ENCODE measurements around the gene BOC. TPM values are rescaled to one million over a fixed set of nuclear protein-coding genes. Genes with fewer than 3 reads are reported as not detected.

Gene BOC
- total and polyA plus RNA-seq, 2 of the 13 experiments (the other 11 are each of a cell fraction or from before 2014, with no cell fraction given): 0.04 TPM; not detected in 1

GRCh38 chr3:113247675-113248458 lies 36.5 kb downstream of the BOC start:
- FAIRE-seq (no peak), ATAC-seq (no peak), DNase-seq (ENCODE audit: low spot score) (no peak)
- WGBS (ENCODE audit: low lambda C conversion rate): 0% methylated on average over 7 of the region's 7 CpGs
- BruUV-seq (replicated peaks): no TSS peak
- H3K9ac ChIP-seq (ENCODE audit: insufficient read depth, low read depth, low read length): no peak overlapping the region
- no peak overlapping the region for H2AFZ ChIP-seq (ENCODE audit: low read length)
- no peak overlapping the region for H3K27ac ChIP-seq (ENCODE audit: extremely low read length, insufficient read depth, low read length)
- H3K27me3 ChIP-seq (ENCODE audit: control insufficient read depth in 1 of 2, insufficient read depth in 2 of 2, low read length in 2 of 2): peaks cover 4 to 21% of the 10 kb centered on the region in 2 experiments; a peak in 4 of 5 replicates
- in situ Hi-C loops (cut with HindIII; ENCODE audit: extremely low pct_ligation_motif_present, low pct_unique_long_range_greater_than_20kb): no loop called here
- CTCF ChIA-PET (ENCODE audit: low intra/inter-chr PET ratio, low total read pairs): no interaction called here
- H4K20me1 ChIP-seq (ENCODE audit: insufficient read depth, low read length): no peaks in the 10 kb centered on the region
- H3K36me3 ChIP-seq (replicated peaks in 1 of 2; ENCODE audit: control insufficient read depth in 1 of 2, insufficient read depth in 2 of 2, low read length in 2 of 2): no peaks in the 10 kb centered on the region
- H3K79me2 ChIP-seq (ENCODE audit: insufficient read depth, low read length): no peaks in the 10 kb centered on the region
- H3K4me2 ChIP-seq (ENCODE audit: low read depth, low read length): no peak overlapping the region
- POLR2A ChIA-PET: no interaction called here
- intact Hi-C loops (cut with micrococcal nuclease; ENCODE audit: unreplicated experiment): no loop called here
- TF ChIP-seq HDAC6 (IDR thresholded peaks at IDR 0.05; ENCODE audit: low read depth, low read length): no peak
- TF ChIP-seq SPEN (CRISPR knock-in tag; IDR thresholded peaks at IDR 0.05; ENCODE audit: low read depth): no peak
- no peak for TF ChIP-seq ZFP36 (IDR thresholded peaks at IDR 0.05; ENCODE audit: borderline replicate concordance, low read depth, low read length, partially characterized antibody)
- TF ChIP-seq, protein P1, sequence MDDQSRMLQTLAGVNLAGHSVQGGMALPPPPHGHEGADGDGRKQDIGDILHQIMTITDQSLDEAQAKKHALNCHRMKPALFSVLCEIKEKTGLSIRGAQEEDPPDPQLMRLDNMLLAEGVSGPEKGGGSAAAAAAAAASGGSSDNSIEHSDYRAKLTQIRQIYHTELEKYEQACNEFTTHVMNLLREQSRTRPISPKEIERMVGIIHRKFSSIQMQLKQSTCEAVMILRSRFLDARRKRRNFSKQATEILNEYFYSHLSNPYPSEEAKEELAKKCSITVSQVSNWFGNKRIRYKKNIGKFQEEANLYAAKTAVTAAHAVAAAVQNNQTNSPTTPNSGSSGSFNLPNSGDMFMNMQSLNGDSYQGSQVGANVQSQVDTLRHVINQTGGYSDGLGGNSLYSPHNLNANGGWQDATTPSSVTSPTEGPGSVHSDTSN (CRISPR knock-in tag; IDR thresholded peaks at IDR 0.05; ENCODE audit: borderline replicate concordance): no peak
- no peak for TF ChIP-seq CC2D1A (CRISPR knock-in tag; IDR thresholded peaks at IDR 0.05)
- no peaks in the 10 kb centered on the region for H3K9me3 ChIP-seq (ENCODE audit: low read length)
- H3K4me3 ChIP-seq (replicated peaks in 1 of 3; ENCODE audit: insufficient read depth in 1 of 3, low read depth in 2 of 3, low read length in 3 of 3): no peak overlapping the region
- no peaks in the 10 kb centered on the region for H3K4me1 ChIP-seq (ENCODE audit: insufficient read depth, low read length)

GRCh38 chr3:113249111-113249510 lies 37.8 kb downstream of the BOC start:
- DNase-seq (ENCODE audit: low spot score) (no peak), FAIRE-seq (no peak), ATAC-seq (no peak)
- Histone ChIP-seq H3K27ac (ENCODE audit: extremely low read length, insufficient read depth, low read length) (no peak overlapping the region), H3K9ac (ENCODE audit: insufficient read depth, low read depth, low read length) (no peak overlapping the region), H3K9me3 (ENCODE audit: low read length) (no peaks in the 10 kb centered on the region), H3K4me2 (ENCODE audit: low read depth, low read length) (no peak overlapping the region), H3K27me3 (ENCODE audit: control insufficient read depth in 1 of 2, insufficient read depth in 2 of 2, low read length in 2 of 2) (peaks cover 2 to 21% of the 10 kb centered on the region in 2 experiments; a peak in 3 of 5 replicates), H3K4me3 (replicated peaks in 1 of 3; ENCODE audit: insufficient read depth in 1 of 3, low read depth in 2 of 3, low read length in 3 of 3) (no peak overlapping the region), H3K4me1 (ENCODE audit: insufficient read depth, low read length) (no peaks in the 10 kb centered on the region), H2AFZ (ENCODE audit: low read length) (no peak overlapping the region), H4K20me1 (ENCODE audit: insufficient read depth, low read length) (no peaks in the 10 kb centered on the region), H3K36me3 (replicated peaks in 1 of 2; ENCODE audit: control insufficient read depth in 1 of 2, insufficient read depth in 2 of 2, low read length in 2 of 2) (no peaks in the 10 kb centered on the region), H3K79me2 (ENCODE audit: insufficient read depth, low read length) (no peaks in the 10 kb centered on the region)
- in situ Hi-C loops (cut with HindIII; ENCODE audit: extremely low pct_ligation_motif_present, low pct_unique_long_range_greater_than_20kb): no loop called here
- ChIA-PET CTCF (ENCODE audit: low intra/inter-chr PET ratio, low total read pairs) (no interaction called here), POLR2A (no interaction called here)
- no TSS peak for BruUV-seq (replicated peaks)
- no peak for TF ChIP-seq AHR (CRISPR knock-in tag; IDR thresholded peaks at IDR 0.05)
- TF ChIP-seq, protein P2, sequence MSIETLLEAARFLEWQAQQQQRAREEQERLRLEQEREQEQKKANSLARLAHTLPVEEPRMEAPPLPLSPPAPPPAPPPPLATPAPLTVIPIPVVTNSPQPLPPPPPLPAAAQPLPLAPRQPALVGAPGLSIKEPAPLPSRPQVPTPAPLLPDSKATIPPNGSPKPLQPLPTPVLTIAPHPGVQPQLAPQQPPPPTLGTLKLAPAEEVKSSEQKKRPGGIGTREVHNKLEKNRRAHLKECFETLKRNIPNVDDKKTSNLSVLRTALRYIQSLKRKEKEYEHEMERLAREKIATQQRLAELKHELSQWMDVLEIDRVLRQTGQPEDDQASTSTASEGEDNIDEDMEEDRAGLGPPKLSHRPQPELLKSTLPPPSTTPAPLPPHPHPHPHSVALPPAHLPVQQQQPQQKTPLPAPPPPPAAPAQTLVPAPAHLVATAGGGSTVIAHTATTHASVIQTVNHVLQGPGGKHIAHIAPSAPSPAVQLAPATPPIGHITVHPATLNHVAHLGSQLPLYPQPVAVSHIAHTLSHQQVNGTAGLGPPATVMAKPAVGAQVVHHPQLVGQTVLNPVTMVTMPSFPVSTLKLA (IDR thresholded peaks at IDR 0.05): peak; percentile 57
- TF ChIP-seq, protein P3, sequence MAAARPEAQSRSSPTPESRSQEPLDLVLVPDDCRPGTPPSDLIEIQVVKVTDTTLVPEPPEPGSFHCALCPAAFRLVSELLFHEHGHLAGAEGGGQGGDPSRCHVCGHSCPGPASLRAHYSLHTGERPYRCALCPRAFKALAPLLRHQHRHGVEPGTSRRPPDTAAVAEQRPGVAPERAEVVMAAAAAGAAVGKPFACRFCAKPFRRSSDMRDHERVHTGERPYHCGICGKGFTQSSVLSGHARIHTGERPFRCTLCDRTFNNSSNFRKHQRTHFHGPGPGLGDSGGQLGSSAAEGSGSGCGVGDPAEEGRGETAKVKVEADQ (CRISPR knock-in tag; IDR thresholded peaks at IDR 0.05; ENCODE audit: borderline replicate concordance): no peak
- WGBS (ENCODE audit: low lambda C conversion rate): 21% methylated on average over 2 of the region's 3 CpGs
- intact Hi-C loops (cut with micrococcal nuclease; ENCODE audit: unreplicated experiment): no loop called here

Data from HepG2 (cell line).